Retinal pigment epithelial cell (primary cell): ENCODE measurements around the gene TMEM184A.

Experiments used
- DNase-seq: peaks from one replicate; pipeline ENCODE4 v3.0.0-alpha.2; 2010; ENCODE audit warnings: low read depth
- H3K4me3 ChIP-seq: 2 replicates; pipeline ENCODE4 v1.5.1; 2011; ENCODE audit warnings: mild to moderate bottlenecking, low read length, control low read depth, moderate library complexity
- CTCF ChIP-seq: conservative IDR thresholded peaks from 2 replicates; pipeline ENCODE4 v1.5.1; 2011; ENCODE audit warnings: low read depth, low read length, control low read depth, inconsistent platforms

TMEM184A gene

GRCh38 chr7:1572111-1572822 lies 16.3 kb upstream of the TMEM184A start:
- no peak overlapping the region for H3K4me3 ChIP-seq
- no peak for DNase-seq
- TF ChIP-seq CTCF: no peak

GRCh38 chr7:1569833-1570632 lies 14.0 kb upstream of the TMEM184A start, which contains the start of gene PSMG3:
PSMG3 (minus strand) TSS chr7:1570032; CDS start chr7:1569339, 693 bp downstream.
- peak; percentile 9 for TF ChIP-seq CTCF
- peak within 1 kb of the TSS; percentile 82 for H3K4me3 ChIP-seq
- DNase-seq: peak; percentile 57

GRCh38 chr7:1569440-1569832 lies 13.4 kb upstream of the TMEM184A start:
- no peak for DNase-seq
- no peak for TF ChIP-seq CTCF

GRCh38 chr7:1569016-1569415 lies 13.0 kb upstream of the TMEM184A start:
- no peak for DNase-seq
- TF ChIP-seq CTCF: no peak

More at GRCh38 chr7:1569440-1569832, 13.4 kb upstream of the TMEM184A start:
- H3K4me3 ChIP-seq: peak overlapping the region; percentile 82

GRCh38 chr7:1567896-1568510 lies 12.0 kb upstream of the TMEM184A start:
- no peak overlapping the region for H3K4me3 ChIP-seq
- no peak for TF ChIP-seq CTCF
- DNase-seq: no peak

More at GRCh38 chr7:1569016-1569415, 13.0 kb upstream of the TMEM184A start:
- H3K4me3 ChIP-seq: peak overlapping the region; percentile 82

GRCh38 chr7:1567049-1567771 lies 11.2 kb upstream of the TMEM184A start:
- TF ChIP-seq CTCF: no peak
- no peak overlapping the region for H3K4me3 ChIP-seq
- no peak for DNase-seq
